GM18508 (cell line): ENCODE measurements around the gene ARHGAP1.

Source experiments
- ATAC-seq: cut with Tn5 transposase; IDR thresholded peaks from one replicate; pipeline ENCODE4 v1.9.1; 2021; ENCODE audit warnings: moderate number of reproducible peaks; ENCODE audit not compliant: insufficient read depth, unreplicated experiment

Gene ARHGAP1

DNA sequence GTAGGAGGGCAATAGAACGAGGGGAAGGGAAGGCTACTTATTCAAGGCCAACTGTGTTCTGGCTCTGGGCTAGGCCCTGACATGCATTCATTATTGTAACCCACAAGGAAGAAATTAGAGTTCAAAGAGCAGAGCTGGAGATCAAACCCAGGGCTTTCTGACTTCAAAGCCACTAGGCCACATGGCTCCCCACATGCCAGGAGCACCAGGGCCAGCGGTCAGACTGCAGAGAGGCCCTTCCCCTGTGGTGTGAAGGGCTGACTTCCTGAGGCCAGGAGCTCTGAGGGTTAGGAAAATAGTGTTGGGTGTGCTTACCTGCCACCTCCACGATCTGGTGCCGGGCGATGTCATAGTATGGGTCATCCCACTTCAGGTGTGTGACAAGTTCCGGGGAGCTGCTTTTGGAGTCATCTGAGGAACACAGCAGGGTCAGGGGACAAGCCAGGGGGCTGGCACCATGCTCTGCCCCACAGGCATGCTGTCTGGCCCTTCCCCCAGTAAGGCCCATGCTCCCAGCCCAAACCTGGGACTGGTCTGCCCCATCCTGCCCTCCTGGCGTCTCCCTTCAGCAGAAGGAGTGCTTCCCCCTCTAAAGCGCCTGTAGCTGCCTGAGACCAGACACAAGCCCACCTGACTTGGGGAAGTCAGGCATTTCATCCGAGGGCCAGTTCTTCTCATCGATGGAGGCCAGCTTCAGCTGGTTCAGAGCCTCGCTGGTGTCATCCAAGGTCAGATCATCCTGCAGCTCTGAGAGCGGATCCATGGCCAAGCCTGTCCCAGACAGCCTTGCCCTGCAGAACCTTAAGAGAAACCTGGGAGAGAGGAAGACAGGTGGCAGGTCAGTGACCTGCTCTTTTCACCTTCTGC is 4.8 kb downstream of the ARHGAP1 start:
- ATAC-seq: no peak

DNA sequence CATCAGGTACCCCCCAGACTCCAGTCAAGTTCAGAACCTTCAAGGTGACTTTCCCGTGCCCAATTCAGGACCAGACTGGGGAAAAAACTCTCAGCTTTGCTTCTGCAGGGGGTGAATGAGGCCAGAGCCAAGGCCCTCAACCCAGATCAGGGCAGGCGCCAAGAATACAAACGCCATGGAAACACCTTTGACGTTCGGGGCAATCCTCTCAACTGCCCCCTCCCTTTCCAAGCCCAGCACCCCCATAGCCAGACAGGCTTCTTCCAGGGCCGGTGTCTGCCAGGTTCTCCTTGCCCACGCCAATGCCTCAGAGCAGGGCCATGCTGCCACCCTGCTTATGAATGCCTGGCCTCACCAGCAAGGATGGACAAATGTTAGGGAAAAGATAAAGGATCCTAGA is 5.8 kb downstream of the ARHGAP1 start:
- ATAC-seq: no peak

DNA sequence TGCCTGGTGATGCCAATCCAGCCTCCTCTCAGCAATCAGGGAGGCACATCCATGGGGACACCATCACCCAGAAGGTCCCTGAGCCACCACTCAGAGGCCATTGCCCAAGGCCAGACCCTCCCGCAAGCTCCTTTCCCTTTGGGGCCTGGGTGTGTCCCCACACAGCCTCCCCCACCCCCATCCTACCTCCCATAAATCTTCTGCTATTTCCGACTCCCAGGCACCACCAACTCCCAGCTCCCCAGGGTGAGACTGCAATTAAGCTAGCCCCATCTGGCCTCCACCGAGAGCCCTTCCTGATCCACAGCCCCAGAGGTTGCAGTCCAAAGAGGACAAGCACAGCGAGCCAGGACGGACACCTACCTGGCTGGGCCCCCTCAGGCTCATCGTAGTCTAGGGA is 6.3 kb downstream of the ARHGAP1 start:
- no peak for ATAC-seq

DNA sequence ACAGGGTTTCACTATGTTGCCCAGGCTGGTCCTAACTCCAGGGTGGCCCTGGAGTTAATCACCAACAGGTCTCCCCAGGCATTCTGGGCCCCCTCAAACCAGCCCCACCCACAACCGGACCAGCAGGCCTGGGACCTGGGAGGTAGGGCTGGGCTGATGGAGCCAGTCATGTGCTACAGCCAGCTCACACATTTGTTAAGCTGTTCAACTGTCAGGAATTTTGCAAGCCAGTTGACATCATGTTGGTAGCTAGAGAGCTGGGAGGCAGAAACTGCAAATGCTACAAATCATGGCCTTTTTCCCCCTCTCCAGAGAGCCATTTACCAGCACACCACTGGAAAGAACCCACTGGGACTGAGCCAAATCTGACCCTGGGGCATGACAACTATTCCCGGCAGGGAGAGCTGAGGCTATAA is 6.8 kb downstream of the ARHGAP1 start:
- no peak for ATAC-seq

DNA sequence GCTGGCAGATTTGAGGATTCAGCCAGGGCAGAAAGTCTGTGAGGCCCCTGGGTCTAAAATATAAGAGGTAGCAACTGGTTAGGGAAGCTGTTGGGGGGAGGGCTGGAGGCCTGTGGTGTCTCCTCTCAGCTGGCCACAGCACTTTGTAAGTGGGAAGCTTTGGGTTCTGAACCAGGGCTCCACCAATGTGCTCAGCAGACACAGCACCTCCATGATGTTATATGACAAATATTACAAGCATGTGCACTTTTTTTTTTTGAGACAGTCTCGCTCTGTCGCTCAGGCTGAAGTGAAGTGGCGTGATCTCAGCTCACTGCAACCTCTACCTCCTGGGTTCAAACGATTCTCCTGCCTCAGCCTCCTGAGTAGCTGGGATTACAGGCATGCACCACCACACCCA is 8.0 kb downstream of the ARHGAP1 start:
- ATAC-seq: no peak

DNA sequence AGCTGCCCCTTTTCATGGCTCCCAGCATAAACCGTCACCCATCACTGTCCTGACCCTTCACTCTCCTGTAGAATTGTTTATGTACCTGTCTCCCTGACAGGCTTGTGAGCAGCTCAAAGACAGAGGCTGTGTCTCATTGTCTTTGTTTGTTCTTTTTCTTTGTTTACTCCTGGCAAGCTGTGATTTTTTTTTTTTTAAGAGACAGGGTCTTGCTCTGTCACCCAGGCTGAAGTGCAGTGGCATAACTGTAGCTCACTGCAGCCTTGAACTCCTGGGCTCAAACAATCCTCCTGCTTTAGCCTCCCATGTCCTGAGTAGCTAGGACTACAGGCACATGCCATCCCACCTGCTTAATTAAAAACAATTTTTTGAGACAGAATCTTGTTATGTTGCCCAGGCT is 9.7 kb downstream of the ARHGAP1 start:
- no peak for ATAC-seq

DNA sequence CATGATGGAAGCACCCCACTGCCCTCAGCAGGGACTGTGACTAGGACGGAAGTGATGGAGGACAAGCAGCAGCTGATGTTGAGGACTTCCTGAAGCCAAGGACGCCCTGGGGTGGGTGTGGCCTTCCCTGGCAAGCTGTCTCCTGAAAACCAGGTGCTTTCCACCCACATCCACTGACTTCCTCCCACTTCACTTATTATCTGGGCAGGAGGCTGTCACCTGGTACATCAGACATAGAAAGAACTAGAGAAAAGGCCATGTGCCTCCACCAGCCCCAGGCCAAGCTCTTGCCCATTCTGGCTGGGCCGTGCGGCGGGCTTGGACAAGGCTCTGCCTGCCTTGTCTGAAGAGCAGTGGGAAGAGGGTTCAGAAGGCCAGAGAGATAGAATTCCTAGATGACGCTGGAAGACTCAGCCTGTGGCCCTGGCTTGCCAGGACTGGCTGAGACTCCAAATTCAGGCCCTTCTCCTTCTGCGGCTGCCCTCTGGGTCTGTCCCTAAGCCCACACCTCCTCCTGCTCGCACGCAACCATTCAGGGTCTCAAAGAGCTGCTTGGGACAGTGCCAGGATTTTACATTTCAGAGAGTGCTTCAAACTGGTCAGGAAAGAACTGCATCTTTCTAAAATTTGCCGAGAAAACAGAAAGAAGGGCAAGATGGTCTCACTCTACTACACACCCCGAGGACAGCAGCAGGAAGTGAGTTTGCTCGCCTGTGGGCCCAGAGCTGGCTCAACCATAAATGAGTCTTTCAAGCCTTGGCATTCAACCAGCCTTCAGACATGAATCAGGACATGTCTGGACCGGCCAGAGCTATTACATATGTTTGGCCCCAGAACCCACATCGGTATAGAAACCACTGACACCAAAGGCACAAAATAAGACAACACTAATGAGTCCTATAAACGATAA is 13.3 kb downstream of the ARHGAP1 start:
- no peak for ATAC-seq

DNA sequence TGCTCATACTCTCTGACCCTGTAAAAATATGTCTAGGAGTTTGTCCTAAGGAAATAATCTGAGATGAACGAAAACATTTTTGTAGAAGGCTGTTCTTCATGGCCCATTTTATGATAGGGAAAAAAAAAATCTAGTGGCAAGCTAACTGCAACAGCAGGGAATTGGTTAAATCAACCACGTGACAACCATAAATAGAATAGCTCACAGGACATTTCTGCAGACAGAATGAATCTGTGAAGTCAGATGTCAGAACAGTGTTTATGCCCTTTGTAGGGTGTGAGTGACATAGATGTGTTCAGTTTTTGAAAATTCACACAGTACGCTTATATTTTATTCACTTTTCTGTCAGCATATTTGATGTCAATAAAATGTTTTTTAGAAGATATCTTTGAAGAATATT is 16.1 kb downstream of the ARHGAP1 start:
- ATAC-seq: no peak

DNA sequence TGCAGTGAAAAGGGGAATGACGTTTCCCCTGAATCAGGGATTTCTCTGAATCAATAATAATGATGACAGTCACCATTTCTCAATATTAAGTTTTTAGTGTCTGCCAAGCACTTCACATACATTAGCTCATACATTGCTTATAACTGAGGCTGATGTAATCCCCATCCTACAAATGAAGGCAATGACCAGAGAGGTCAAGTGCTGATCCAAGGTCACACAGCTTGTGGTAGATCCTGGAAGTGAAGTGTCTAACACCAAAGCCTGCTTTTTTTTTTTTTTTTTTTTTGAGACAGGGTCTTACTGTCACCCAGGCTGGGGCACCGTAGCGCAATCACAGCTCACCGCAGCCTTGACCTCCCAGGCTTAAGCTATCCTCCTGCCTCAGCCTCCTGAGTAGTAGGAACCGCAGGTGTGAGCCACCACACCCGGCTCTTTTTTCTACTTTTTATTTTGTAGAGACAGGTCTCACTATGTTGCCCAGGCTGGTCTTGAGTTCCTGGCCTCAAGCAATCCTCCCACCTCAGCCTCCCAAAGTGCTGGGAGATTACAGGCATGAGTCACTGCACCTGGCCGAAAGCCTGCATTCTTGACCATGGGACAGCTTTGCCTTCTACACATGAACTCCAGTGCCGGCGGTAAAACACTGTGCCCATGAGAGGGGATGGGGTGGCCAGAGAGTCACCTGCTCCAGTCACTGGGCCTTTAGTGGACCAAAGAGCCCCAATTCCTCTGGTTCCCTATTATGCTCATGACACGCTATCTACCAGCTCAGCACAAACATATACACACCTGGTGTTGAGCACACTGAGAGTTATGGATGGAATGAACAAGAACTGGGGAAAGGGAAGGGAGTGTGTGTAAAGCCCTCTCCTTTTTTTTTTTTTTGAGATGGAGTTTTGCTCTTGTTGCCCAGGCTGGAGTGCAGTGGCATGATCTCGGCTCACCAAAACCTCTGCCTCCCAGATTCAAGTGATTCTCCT is 17.4 kb downstream of the ARHGAP1 start:
- ATAC-seq: no peak

DNA sequence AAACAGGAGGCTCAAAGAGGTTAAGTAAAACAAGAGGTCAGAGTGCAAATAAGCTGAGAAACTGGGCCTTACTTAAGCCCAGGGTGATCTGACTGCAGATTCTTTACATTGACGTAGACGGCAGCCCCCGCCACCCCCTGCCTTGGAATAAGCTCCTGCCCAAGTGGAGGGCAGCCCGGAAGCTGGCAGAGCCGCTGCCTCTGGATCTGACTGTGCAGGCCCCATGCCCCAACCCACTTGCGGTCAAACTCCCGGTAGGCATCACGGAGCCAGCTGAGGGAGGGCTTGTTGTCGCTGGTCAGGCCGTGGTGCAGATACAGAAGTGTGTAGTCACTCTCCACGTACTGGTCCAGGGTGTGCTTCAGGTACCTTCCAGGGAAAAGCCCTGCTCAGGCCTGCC is 18.6 kb downstream of the ARHGAP1 start:
- ATAC-seq: no peak

DNA sequence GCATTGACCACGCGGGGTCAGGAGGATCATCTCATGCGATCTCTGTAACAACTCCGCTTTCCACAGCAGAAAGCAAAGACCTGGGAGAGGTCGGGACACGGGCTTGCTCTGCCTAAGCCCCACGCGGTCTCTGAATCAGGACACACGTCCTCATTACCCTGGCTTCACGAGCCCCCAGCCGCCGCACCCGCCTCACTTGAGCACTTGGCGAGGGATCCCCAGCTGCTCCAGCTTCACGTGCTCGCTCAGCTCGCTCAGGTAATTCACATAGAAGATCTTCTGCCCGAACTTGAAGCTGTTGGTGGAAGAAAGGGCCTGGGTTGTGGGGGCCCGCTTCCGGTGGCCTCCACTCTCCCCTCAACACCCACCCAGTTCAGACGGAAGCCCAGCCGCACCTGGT is 19.6 kb downstream of the ARHGAP1 start:
- ATAC-seq: no peak

DNA sequence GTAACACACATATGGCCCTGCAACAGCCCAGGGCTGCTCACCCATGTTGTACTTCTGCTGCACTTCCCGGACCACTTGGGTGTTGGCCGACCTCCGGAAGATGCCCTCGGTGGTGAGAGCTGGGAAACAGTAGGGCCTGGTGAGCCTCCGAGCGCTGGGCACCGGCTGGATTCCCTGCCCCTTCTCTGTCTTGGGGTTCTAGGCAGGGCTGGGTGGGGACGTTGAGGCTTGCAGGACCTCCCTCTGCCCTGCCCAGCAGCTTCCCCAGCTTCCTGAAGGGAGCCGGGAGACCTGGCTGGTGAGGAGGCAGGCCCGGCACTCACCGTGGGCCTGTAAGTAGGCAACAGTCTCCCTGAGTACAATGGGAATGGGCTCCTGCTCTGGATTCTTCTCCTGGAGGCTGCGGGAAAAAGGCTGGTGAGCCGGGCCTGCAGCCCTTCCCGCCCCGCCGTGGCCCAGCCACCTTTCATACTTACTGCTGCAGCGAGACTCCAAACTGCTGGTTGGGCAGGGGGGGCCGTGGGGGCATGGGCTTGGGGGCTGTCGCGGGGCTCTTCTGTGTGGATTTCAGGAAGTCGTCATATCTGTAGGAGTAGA is 20.2 kb downstream of the ARHGAP1 start:
- ATAC-seq: no peak

DNA sequence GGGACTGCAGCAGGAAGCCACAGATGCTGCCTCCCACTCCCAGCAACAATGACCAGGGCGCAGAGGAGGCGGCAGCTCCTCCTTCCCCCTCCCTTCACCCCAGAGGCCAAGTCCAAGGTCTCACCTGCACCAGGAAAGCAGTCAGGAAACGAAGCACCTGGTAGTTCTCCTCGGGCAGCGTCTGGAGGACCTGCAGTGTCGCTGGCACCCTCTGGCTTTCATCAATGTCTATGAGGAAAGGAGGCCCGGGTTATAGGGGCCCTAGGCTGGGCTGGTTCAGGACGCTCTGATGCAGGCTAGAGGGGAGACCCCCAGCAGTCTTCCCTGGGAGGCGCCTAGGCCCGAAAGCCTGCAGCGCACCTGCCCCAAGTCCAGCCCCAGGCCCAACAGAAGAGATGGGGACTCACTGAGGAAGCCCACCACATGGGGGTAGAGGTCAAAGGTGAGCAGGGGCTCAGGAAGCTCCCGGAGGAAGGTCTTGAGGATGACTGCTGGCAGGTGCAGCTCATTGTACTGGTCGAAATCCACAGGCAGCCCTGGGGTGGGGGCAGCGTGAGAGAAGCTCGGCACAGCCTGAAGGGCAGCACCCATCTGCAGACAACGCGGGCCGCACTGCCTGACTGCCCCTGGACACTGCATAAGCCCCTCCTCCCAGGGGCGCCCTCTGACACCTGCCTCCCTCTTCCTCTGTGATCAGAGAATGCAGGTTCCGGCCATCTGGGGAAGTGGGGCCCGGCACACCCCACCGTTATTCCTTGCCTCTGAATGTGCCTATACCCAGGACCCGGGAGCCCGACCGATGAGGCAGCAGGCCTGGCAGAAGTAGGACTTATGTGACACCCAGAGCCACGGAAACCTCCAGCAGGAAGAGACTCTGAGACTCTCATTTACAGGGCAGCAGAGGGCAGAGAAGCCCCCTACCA is 20.9 kb downstream of the ARHGAP1 start:
- ATAC-seq: no peak

DNA sequence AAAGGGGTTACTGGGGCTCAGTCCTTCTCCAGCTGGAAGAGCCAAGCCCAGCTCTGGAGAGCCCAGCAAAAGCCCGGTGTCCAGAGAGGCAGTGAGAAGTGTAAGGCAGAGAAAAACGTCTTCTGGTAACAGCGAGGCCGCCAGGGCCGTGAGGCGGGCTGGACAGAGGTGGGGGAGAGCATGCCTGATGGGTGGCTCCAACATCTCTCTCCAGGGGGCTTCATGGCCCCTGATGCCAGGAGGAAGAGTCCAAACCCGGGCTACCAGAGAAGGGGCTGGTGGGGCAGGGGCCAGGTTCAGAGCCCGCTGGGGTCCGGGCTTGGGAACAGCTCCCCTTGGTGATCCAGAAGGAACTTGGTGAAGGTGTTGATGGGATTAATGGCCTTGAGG is 21.7 kb downstream of the ARHGAP1 start:
- ATAC-seq: no peak

DNA sequence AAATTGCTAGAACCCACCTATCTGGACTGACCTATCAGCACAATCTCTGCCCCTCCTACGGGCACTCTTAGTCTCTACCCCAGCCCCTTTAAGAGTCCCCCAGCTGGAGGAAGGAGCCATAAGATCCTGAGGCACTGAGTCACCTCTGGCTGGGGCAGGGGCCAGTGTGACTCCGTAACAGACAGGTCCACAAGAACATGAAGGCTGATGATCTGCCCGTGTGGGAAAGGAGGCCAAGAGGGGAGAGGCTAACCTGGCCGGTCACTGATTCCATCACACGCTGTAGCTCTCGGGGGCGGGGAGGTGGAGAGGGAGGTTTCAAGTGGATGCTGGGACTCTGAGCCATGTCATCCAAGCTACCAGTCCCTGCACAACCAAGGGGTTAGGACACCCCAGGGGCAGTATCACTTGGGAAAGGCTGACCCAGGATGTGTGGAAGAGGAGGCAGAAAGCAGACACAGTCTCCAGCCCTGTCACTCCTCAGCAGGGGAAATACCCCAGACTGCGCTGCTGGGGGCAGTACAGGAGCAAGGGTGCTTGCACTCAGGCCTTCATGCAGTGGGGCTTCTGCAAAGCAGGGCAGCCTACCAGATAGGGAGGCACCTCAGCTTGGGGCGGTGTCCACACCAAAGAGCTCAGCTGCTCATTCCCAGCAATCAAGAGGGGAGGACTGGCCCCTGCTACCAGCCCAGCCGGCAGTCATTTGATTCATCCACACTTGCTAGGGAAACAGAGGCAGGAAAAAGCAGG is 22.3 kb downstream of the ARHGAP1 start:
- ATAC-seq: no peak

DNA sequence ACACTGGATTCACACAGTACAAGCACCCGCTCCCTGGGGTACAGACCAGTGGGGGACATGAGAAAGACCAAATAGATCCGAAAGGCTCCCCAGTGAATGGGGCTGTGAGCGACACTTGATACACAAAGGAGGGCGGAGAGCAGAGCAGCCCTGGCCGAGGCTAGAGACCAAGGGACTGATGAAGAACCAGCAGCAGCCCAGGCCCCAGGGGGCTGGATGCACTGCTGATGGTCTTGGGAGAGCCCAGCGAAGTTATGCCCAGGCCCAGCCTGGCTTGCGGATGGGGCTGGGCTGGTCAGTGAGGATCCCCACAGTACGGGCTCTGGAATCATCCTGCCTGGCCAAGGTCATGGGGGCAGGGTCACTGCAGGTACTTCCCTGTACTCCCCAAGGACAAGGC is 23.2 kb downstream of the ARHGAP1 start:
- ATAC-seq: no peak

DNA sequence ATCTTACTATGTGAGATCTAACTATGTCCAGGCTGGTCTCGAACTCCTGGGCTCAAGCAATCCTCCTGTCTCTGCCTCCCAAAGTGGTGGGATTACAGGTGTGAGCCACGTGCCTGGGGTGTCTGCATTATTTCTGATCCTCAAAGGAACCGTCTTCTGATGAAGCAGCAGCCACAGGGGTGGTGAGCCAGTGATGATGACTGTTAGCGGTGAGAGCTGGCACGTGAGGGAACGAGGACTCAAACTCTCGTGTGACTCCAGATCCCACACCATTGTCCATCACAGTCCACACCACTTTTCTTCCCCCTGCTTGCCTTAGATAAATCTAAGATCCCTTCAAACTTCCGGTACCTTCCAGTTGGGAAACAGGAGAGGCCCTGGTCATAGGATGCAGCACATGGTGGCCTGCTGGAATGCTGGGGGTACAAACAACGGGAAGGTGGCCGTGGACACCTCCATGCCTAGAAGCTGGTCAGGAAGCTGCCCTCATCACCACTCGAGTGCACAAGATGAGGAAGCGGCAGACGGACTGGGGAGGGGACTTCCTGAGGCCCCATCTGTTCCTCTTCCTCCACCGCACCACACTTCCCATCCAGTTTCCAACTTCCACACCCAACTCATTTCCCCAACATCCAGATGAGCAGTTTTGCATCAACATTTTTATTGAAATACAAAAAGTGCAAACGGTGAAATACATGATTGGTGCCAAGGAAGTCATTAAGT is 23.8 kb downstream of the ARHGAP1 start:
- no peak for ATAC-seq

DNA sequence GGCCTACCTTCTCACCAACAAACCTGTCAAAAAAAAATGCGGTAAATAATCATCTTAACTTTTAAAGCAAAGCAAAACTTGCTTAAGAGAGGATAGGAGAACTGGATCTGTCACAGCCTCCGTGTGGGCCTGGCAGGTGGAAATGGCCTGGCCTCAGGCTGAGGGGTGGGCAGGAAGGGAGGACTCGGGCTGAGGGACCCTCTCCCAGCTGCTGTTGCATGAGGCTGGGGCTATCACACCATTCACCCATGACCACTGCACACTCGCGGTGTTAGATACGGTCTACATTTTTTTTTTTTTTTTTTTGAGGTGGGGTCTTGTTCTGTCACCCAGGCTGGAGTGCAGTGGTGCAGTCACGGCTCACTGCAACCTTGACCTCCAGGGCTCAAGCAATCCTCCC is 24.5 kb downstream of the ARHGAP1 start:
- no peak for ATAC-seq
